ENCODE data around the gene C16orf96. TPM values are rescaled to one million over a fixed set of nuclear protein-coding genes. Genes with fewer than 3 reads are reported as not detected.

Gene C16orf96
- polyA plus RNA-seq, 1 donor = 0.18 TPM

DNA sequence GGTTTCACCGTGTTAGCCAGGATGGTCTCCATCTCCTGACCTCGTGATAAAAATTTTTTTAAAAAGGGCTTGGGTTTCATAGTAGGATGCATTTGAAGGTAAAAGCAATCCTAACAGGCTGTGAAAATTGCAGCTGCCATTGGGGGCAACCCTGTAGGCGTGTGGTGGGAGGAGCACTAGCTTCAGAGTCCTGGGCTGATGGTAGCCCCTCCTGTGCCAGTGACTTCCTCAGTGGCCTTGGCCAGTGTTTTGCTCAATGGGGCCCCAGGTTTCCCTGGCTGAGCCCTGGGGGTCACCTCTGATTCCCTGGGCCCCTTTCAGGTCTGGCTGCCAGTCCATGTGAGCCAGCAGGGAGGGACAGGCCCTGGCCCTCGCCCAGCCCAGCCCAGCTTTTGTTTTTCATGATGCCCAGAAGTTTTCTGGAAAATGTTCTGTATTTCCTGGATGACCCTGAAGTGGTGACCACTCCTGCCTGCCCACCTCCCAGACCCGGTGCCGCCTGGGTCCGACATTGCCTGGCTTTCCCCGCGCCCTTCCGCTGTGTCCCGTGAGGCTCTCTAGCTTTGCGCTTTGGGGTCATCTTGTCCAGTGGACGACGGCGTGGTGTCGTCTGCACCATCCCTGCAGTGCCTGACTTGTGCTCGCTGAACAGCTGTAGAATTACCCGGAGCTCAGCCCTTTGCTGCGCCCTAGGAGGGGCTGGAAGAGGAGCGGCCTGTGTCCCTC lies 77.9 kb downstream of the C16orf96 start:
- Histone ChIP-seq H3K9me3 (ENCODE audit: control insufficient read depth, low read depth, low read length) (peaks cover 4% of the 10 kb centered on the region), H3K36me3 (ENCODE audit: control insufficient read depth, insufficient read depth, low read length) (peaks cover 24% of the 10 kb centered on the region), H3K4me3 (ENCODE audit: low read length) (no peak overlapping the region), H3K27ac (ENCODE audit: low read length) (no peak overlapping the region), H3K27me3 (ENCODE audit: control insufficient read depth, insufficient read depth, low read length) (no peaks in the 10 kb centered on the region), H3K4me1 (ENCODE audit: control insufficient read depth, insufficient read depth, low read length) (no peaks in the 10 kb centered on the region)
- WGBS (ENCODE audit: insufficient coverage, low lambda C conversion rate) = 80% methylated on average over 2 of the region's 20 CpGs
- no peak for DNase-seq

DNA sequence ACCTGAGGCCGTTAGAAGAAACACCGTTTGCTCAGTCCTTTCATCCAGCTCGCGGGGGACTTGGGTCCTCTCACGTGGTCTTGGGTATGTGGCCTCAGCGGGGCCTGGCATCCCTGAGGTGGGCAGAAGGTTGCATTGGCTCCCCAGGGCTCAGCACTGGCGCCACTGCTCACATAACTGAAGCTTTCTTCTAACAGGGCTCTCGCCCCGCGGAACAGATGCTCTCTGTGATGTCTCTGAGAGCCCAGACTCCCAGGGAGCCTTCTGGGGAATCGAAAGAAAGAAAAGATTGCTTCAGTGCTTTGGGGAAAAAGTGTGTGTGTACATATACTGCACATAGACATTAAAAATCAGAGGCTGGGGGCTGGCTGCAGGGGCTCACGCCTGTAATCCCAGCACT lies 78.6 kb downstream of the C16orf96 start:
- Histone ChIP-seq H3K27me3 (ENCODE audit: control insufficient read depth, insufficient read depth, low read length) (no peaks in the 10 kb centered on the region), H3K9me3 (ENCODE audit: control insufficient read depth, low read depth, low read length) (peaks cover 4% of the 10 kb centered on the region), H3K4me1 (ENCODE audit: control insufficient read depth, insufficient read depth, low read length) (no peaks in the 10 kb centered on the region), H3K36me3 (ENCODE audit: control insufficient read depth, insufficient read depth, low read length) (peaks cover 24% of the 10 kb centered on the region), H3K4me3 (ENCODE audit: low read length) (no peak overlapping the region), H3K27ac (ENCODE audit: low read length) (no peak overlapping the region)
- WGBS (ENCODE audit: insufficient coverage, low lambda C conversion rate) = no CpG with 5 or more reads among the region's 12 CpGs
- no peak for DNase-seq

DNA sequence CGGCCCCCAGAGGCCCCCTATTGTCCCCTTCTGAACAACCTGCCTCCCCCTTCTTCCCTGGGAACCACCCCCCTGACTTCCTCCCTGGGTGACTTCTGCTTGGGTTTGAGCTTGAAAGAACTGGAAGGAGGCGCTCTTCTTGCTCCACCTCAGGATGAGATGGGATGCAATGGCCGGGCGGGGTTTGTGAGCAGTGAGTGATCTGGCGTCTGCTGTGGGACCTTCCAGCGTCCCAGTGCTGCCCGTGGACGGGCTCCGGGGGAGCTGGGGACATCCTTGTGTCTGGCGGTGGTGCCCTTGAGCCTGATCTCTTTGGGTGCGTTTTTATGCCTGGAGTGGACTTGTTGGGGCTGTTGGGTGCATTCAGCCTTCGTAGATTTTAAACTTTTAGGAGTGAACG lies 80.1 kb downstream of the C16orf96 start:
- no peak overlapping the region for H3K4me3 ChIP-seq (ENCODE audit: low read length)
- WGBS (ENCODE audit: insufficient coverage, low lambda C conversion rate) = no CpG with 5 or more reads among the region's 13 CpGs
- no peak for DNase-seq
- peaks cover 4% of the 10 kb centered on the region for H3K9me3 ChIP-seq (ENCODE audit: control insufficient read depth, low read depth, low read length)
- H3K4me1 ChIP-seq (ENCODE audit: control insufficient read depth, insufficient read depth, low read length) = peaks cover 12% of the 10 kb centered on the region
- peaks cover 28% of the 10 kb centered on the region for H3K36me3 ChIP-seq (ENCODE audit: control insufficient read depth, insufficient read depth, low read length)
- no peak overlapping the region for H3K27ac ChIP-seq (ENCODE audit: low read length)
- H3K27me3 ChIP-seq (ENCODE audit: control insufficient read depth, insufficient read depth, low read length) = no peaks in the 10 kb centered on the region

DNA sequence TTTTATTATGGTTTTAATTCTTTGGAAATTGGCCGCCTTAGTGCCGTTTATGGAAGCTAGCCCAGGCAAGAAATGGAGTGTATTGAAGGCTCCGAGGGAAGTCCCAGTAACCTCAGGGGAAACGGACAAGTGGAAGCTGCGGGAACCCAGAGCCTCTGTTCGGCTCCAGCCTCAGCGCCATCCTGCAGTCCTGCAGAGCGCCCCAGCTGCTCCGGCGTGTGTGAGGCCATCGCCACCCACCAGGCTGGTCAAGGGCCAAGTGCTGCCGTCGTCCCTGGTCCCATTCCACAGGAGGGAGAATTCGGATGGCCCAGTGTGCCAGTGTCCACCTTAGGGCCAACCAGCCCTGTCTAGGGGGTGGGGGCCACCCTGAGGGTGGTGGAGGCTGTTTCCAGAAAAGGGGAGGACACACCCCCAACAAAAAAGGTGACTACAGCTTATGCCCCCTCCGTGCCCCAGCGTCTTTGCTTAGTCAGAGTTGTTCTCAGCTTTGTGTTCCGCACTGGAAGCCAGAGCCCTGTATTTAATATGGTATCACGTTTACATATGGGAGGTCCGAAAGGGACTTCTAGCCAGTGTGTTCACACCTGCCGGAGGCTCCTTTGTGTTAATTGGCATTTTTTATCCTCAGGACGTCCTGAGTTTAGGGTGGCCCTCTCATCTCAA lies 81.5 kb downstream of the C16orf96 start:
- Histone ChIP-seq H3K4me1 (ENCODE audit: control insufficient read depth, insufficient read depth, low read length) (peaks cover 12% of the 10 kb centered on the region), H3K27ac (ENCODE audit: low read length) (no peak overlapping the region), H3K4me3 (ENCODE audit: low read length) (no peak overlapping the region), H3K36me3 (ENCODE audit: control insufficient read depth, insufficient read depth, low read length) (peaks cover 28% of the 10 kb centered on the region), H3K9me3 (ENCODE audit: control insufficient read depth, low read depth, low read length) (no peaks in the 10 kb centered on the region), H3K27me3 (ENCODE audit: control insufficient read depth, insufficient read depth, low read length) (no peaks in the 10 kb centered on the region)
- no peak for DNase-seq
- WGBS (ENCODE audit: insufficient coverage, low lambda C conversion rate) = 100% methylated on average over 2 of the region's 21 CpGs

DNA sequence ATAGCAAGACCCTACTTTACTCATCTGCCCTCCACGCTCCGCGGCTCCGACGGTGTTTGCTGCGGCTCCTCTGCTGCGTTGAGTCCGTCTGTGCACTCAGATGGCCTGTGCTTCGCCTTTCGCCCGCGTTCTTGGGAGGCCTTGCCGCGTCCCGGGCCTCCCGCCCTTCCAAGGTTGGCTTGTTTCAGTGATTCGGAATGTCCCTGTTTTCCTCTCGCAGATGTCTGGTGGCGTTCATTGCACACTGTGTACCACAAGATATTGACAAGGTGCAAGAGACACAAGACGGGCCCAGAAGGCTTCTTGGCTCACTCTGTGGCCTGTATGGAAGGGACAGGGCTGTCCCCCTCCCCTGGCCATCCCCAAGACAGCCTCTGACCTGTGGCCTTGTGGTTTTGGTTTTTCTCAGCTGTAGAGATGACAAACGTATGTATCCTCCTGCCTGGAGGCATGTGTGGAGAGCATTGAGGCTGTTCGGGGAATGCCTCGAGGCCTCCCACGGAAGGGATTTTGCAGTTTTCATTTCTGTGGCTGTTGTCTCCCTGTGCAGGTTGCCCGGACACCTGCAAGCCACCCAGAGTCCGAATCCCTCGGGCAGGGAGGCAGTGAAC lies 83.9 kb downstream of the C16orf96 start:
- 100% methylated on average over 1 of the region's 27 CpGs for WGBS (ENCODE audit: insufficient coverage, low lambda C conversion rate)
- no peaks in the 10 kb centered on the region for H3K9me3 ChIP-seq (ENCODE audit: control insufficient read depth, low read depth, low read length)
- no peak overlapping the region for H3K27ac ChIP-seq (ENCODE audit: low read length)
- H3K27me3 ChIP-seq (ENCODE audit: control insufficient read depth, insufficient read depth, low read length) = no peaks in the 10 kb centered on the region
- no peak overlapping the region for H3K4me3 ChIP-seq (ENCODE audit: low read length)
- no peak for DNase-seq
- H3K36me3 ChIP-seq (ENCODE audit: control insufficient read depth, insufficient read depth, low read length) = peaks cover 19% of the 10 kb centered on the region
- peaks cover 12% of the 10 kb centered on the region for H3K4me1 ChIP-seq (ENCODE audit: control insufficient read depth, insufficient read depth, low read length)

DNA sequence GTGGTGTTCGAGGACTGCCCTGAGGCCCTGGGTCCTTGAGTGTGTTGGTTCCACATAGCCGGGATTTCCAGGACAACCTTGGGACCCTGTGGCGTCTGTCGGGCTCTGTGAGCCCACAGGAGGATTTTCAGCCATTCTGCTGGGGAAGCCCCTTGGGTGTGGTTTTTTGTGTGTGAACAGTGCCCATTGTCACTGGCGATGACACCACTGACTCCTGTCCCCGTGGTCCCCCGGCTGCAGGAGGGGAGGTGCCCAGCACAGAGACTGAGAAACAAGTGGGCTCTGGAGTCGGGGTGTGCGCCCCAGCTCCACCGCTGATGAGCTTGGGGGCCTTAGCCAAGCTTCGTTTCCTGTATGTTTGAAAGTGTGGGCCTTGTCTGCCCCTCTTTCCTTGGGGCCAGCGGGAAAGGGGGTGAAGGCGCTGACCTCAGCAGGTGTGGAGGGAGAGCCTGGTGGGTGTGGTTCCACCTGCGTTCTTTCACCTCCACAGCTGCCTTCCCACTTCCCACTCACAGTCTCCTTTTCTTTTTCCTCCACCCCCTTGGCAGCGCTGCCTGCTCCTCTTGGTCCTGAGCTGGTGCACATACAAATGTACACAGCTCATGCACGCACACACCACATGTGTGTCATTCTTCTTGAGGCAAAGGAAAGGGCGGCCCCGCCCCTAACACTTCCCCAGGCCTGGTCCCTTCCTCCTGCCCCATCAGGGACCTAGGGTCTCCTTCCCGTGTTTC lies 84.6 kb downstream of the C16orf96 start:
- Histone ChIP-seq H3K27me3 (ENCODE audit: control insufficient read depth, insufficient read depth, low read length) (no peaks in the 10 kb centered on the region), H3K9me3 (ENCODE audit: control insufficient read depth, low read depth, low read length) (no peaks in the 10 kb centered on the region), H3K27ac (ENCODE audit: low read length) (no peak overlapping the region), H3K36me3 (ENCODE audit: control insufficient read depth, insufficient read depth, low read length) (peaks cover 23% of the 10 kb centered on the region), H3K4me1 (ENCODE audit: control insufficient read depth, insufficient read depth, low read length) (peaks cover 12% of the 10 kb centered on the region), H3K4me3 (ENCODE audit: low read length) (no peak overlapping the region)
- no CpG with 5 or more reads among the region's 19 CpGs for WGBS (ENCODE audit: insufficient coverage, low lambda C conversion rate)
- DNase-seq = no peak

DNA sequence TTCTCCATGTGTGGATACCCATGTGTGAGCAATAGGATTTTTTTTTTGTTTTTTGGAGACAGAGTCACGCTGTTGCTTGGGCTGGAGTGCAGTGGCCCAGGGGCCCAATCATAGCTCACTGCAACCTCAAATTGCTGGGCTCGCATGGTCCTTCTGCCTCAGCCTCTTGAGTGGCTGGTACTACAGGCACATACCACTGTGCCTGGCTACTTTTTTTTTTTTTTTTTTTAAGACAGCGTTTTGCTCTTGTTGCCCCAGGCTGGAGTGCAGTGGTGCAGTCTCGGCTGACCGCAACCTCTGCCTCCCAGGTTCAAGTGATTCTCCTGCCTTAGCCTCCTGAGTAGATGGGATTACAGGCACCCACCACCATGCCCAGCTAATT lies 85.2 kb downstream of the C16orf96 start:
- Histone ChIP-seq H3K36me3 (ENCODE audit: control insufficient read depth, insufficient read depth, low read length) (peaks cover 27% of the 10 kb centered on the region), H3K4me3 (ENCODE audit: low read length) (no peak overlapping the region), H3K4me1 (ENCODE audit: control insufficient read depth, insufficient read depth, low read length) (peaks cover 12% of the 10 kb centered on the region), H3K27ac (ENCODE audit: low read length) (no peak overlapping the region), H3K27me3 (ENCODE audit: control insufficient read depth, insufficient read depth, low read length) (no peaks in the 10 kb centered on the region), H3K9me3 (ENCODE audit: control insufficient read depth, low read depth, low read length) (peaks cover under 1% of the 10 kb centered on the region)
- no CpG with 5 or more reads among the region's 5 CpGs for WGBS (ENCODE audit: insufficient coverage, low lambda C conversion rate)
- DNase-seq = no peak

DNA sequence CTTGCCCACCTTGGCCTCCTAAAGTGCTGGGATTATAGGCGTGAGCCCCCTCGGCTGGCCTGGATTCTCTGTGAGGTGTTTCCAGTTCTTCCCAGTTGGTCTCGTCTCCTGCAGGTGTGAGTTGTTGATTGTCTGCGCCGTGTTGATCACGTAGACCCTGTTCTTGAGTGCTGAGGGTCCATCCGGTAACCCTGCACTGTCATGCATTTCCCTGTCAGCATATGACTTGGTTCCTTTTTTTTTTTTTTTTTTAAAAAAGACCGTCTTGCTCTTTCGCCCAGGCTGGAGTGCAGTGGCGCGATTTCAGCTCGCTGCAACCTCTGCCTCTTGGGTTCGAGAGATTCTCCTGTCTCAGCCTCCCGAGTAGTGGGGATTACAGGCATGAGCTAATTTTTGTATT lies 85.8 kb downstream of the C16orf96 start:
- H3K9me3 ChIP-seq (ENCODE audit: control insufficient read depth, low read depth, low read length) = peaks cover 7% of the 10 kb centered on the region
- 90% methylated on average over 4 of the region's 14 CpGs for WGBS (ENCODE audit: insufficient coverage, low lambda C conversion rate)
- H3K27ac ChIP-seq (ENCODE audit: low read length) = no peak overlapping the region
- H3K27me3 ChIP-seq (ENCODE audit: control insufficient read depth, insufficient read depth, low read length) = no peaks in the 10 kb centered on the region
- peaks cover 12% of the 10 kb centered on the region for H3K4me1 ChIP-seq (ENCODE audit: control insufficient read depth, insufficient read depth, low read length)
- no peak for DNase-seq
- no peak overlapping the region for H3K4me3 ChIP-seq (ENCODE audit: low read length)
- peaks cover 33% of the 10 kb centered on the region for H3K36me3 ChIP-seq (ENCODE audit: control insufficient read depth, insufficient read depth, low read length)

DNA sequence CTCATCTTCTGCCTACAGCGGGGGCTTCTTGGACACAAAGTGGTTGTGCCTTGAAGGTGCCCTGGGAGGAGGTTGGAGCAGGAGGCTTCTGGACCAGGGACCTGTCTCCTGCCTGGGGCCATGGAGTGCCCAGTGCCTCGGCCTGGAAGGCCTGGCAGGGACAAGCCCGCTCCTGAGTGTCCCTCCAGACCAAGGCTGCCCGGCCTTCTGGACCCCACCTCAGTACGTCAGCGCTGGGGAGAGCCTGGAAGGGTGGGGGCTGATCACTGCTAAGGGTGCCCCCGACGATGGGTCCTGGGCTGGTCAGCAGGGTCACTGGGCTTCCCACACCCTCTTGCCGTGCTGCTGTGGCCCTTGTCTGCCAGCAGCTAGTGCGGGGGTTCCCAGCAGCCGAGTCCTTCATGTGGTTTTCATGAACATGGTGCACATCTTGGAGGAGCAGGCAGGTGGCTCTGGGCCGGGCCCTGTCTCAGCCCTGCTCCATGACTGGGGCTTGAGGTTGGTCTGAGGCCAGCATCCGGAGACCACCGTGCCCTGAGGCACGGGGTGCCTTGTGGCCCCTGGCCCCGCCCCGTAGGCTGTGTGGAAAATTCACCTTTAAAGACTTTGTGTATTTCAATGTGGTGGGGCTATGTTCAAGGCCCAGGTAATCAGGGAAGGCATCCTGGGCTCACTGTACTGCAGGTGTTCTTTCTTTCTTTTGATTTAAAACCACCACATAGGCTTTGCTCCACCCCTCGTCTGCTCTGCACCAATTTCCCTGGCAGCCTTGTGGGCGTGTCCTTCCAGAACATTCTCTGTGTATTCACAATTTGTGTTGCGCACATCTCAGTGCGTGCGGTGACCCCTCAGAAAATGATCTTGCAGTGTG lies 90.9 kb downstream of the C16orf96 start:
- no CpG with 5 or more reads among the region's 22 CpGs for WGBS (ENCODE audit: insufficient coverage, low lambda C conversion rate)
- Histone ChIP-seq H3K27me3 (ENCODE audit: control insufficient read depth, insufficient read depth, low read length) (no peaks in the 10 kb centered on the region), H3K27ac (ENCODE audit: low read length) (no peak overlapping the region), H3K4me3 (ENCODE audit: low read length) (no peak overlapping the region), H3K9me3 (ENCODE audit: control insufficient read depth, low read depth, low read length) (peaks cover 23% of the 10 kb centered on the region), H3K4me1 (ENCODE audit: control insufficient read depth, insufficient read depth, low read length) (peaks cover 2% of the 10 kb centered on the region), H3K36me3 (ENCODE audit: control insufficient read depth, insufficient read depth, low read length) (peaks cover 45% of the 10 kb centered on the region)
- DNase-seq = no peak

DNA sequence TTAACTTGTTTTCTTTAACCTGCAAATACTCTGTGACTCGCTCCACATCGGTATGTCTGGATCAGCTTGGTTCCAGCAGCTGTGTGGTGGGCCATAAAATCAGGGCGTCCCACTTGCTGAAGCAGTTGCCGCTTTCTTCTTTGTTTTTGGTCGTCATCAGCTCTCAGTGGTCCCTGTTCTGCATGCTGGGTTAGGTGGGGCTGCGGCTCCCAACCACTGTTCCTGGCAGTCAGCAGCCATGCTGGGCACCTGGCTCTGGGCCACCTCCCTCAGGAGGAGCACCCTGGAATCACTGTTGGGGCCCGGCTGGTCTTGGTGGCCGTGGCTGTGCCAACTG lies 91.5 kb downstream of the C16orf96 start:
- H3K27me3 ChIP-seq (ENCODE audit: control insufficient read depth, insufficient read depth, low read length) = no peaks in the 10 kb centered on the region
- H3K27ac ChIP-seq (ENCODE audit: low read length) = no peak overlapping the region
- H3K9me3 ChIP-seq (ENCODE audit: control insufficient read depth, low read depth, low read length) = peaks cover 25% of the 10 kb centered on the region
- no peak for DNase-seq
- no CpG with 5 or more reads among the region's 8 CpGs for WGBS (ENCODE audit: insufficient coverage, low lambda C conversion rate)
- H3K4me1 ChIP-seq (ENCODE audit: control insufficient read depth, insufficient read depth, low read length) = peaks cover 8% of the 10 kb centered on the region
- H3K36me3 ChIP-seq (ENCODE audit: control insufficient read depth, insufficient read depth, low read length) = peaks cover 51% of the 10 kb centered on the region
- no peak overlapping the region for H3K4me3 ChIP-seq (ENCODE audit: low read length)
